Activated CD8-positive, alpha-beta memory T cell treated with anti-CD3 and anti-CD28 coated beads, Interleukin-2, amount 50 U/mL, for 24 hours (primary cell): ENCODE data around the gene UCN2.

ENCODE experiments used
- DNase-seq: peaks from one replicate; pipeline ENCODE4 v3.0.0-alpha.2; 2020; ENCODE audit errors: extremely low read depth

The UCN2 gene

DNA sequence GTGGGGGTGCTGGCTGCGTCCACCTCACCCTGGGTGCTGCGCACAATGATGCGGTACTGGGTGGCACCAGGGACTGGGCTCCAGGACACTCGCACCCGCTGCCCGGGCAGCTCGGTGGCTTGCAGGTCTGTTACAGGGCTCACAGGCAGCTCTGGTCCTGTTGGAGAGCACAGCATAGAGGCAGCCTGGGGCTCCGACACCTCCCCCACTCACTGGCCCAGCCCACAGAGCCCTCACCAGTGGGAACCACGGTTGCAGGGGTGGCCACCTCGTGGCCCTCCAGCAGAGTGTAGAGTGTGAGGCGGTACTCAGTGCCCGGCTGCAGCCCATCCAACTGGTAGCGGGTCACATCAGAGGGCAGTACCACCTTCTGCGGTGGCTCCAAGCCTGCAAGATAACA, 27.9 kb upstream of the UCN2 start:
- no peak for DNase-seq

DNA sequence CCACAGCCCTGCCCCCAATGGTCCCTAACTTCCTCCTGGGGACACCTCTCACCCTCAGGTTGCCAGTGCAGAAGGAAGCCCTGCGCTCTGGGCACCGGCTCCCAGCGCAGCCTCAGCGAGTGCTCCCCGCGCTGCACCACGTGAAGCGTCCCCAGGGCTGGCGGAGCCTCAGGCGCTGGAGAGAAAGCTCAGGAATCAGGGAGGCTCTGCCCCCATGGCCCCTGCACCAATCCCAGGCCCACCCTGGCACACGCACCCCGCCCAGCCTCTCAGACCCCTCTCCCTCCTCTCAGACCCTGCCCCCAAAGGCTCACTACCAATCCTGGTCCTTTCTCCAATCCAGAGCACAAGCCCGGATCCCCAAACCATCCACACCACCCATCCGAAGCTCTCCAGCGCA, 24.6 kb upstream of the UCN2 start:
- no peak for DNase-seq

DNA sequence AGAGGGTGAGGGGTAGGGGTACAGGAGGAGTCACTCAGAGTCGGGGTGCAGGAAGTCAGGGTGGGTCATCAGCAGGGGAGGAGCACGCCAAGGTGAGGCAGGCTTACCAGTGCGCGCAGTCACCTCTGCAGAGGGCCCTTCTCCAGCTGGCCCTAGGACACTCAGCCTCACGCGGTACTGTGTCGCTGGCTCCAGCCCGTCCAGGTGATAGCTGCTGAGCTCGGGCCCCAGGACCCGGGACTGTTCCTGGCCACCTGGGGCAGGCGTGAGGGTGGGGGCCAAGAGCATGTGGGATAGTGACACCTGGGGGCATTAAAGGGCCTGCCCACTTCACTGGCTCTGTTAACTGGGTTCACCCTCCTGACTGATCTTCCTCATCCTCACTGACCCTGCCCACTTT, 24.1 kb upstream of the UCN2 start:
- DNase-seq, result no peak

DNA sequence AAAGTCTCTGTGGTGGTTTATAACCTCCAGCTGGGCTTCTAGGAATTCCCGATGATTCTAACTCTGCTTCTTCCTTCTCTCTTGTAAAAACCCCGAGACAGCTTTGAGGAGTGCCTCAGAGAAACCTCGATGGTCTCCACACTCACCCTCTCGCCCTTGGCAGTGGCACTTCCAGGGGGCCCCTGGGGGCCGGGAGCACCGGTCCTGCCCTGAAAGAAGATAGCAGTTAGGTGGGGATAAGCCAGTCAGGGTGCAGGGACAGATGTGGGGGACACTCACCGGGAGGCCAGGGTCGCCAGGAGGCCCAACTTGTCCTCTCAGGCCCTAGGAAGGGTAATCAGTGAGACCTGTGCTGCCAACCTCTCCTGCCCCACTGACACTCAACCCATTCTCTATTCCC, 21.8 kb upstream of the UCN2 start:
- no peak for DNase-seq

DNA sequence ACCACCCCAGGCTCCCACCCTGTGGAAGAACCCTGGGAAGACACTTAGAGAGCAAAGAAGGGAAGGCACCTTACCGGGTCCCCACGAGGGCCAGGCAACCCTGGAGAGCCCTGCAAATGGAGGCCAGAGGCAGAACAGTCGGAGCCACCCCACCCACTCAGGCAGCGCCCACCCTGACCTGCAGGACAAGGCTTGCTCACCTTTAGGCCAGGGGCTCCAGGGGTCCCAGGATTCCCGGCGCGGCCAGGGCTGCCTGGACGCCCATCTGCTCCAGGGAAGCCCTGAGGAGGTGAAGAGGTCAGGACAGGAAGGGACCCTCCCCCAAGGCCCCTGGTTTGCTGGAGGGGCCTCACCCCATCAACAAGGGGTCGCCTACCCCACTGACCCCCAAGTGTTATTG, 21.3 kb upstream of the UCN2 start:
- DNase-seq, result no peak

DNA sequence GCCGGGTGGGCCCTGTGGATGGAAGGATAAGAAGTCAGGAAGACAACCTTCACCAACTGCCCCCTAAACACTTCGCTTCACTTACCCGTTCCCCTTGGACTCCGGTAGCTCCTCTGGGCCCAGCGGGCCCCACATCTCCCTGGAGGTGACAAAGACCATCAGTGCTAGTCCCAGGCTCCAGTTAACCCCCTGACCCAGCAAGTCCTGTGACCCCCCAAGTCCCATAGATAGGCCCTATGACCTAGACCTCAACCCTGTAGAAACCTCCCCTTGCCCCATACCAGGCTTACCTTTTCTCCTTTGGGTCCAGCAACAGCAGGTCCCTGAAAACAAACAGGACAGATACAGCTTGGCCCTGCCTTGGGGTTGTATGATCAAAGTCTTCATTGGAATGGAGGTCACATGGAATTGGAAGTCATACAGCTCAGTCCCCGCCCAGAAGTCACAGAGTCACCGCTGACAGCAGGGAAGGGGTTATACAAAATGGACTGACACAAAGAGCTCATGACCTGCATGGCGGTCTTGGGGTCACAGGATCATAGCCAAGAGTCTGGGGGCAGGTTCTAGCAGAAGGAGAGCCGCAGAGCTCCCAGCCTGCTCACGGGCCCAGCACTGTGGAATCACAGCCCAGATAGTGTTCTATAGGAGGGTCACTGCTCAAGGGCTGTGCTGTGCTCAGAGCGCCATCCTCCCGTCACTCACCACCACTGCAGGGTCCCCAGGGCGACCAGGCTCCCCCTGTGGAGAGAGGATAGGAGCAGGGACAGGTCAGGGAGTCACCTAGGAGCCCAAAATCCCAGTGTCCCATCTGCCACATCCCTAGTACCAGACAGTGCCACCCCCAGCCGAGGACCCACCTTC, 18.3 kb upstream of the UCN2 start:
- DNase-seq, result no peak

DNA sequence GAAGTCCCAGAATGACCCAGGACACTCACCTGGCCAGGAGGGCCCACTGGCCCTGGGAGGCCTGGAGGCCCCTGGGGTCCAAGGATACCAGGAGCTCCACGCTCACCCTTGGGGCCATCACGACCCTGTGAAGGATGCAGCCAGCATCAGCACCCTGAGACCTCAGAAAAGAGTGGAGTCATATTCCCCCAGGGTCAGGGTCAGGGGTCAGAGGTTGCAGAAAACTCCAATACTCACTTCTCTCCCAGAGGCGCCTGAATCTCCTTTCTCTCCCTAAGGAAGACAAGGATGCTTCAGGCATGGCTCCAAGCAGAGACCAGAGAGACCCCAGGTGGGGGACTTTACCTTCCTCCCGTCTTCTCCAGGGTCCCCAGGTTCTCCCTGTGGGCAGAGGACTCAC, 13.1 kb upstream of the UCN2 start:
- no peak for DNase-seq

DNA sequence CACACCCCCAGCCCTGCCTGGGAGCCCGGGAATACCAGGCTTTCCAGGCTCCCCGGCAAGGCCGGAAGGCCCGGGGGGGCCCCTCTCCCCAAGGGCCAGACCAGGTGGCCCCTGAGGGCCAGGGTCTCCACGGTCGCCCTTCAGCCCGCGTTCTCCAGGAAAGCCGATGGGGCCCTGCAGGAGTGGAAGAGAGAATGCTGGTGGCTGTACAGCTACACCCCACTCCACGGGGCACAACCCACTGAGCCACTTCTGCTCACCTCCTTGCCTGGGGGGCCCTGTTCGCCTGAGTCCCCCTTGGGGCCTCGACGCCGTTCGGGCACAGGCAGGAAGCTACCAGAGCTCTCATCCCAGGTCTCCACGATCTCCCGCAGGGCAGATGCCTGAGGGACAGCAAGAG, 11.8 kb upstream of the UCN2 start:
- DNase-seq, result no peak

DNA sequence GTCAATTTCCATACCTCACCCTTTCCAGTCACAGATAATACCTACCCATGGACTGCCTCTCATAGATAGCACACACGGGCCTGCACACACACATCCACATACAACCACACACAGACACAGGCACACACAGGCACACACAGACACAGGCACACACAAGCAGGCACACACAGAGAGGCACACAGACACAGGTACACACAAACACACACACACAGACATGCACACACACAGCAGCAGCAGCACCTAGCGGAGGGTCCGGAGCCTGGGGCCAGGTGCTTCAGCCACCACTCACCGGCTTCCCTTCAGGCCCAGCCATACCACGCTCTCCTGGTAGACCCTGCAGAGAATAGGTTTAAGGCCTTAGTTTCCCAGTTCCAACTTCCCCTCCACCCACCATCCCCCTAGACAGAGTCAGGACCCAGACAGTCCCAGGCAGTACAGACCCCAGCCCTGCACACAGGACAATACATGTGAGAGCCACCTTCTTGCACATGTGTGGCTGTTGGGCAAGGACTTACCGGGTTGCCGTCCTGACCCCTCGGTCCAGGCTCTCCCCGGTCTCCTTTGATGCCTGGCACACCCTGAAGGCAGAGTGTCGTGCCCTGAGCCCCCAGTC, 10.5 kb upstream of the UCN2 start:
- DNase-seq, result no peak

DNA sequence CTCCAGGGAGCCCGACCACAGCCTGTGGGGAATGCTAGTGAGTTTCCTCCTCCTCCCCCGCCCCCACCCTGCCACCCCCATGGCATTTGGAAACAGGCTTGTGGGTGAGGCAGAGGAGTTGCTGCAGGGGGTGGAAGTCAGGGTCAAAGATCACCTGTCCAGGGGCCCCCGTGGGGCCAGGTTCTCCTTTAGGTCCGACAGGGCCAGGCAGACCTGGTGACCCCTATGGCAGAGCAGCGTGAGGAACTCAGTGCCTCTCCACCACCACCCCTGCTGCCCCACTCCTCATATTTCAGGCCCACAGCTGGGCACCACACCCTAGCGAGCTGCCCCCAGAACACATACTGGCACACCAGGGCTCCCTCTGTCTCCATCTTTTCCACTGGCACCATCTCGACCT, 8.9 kb upstream of the UCN2 start:
- DNase-seq, result no peak

DNA sequence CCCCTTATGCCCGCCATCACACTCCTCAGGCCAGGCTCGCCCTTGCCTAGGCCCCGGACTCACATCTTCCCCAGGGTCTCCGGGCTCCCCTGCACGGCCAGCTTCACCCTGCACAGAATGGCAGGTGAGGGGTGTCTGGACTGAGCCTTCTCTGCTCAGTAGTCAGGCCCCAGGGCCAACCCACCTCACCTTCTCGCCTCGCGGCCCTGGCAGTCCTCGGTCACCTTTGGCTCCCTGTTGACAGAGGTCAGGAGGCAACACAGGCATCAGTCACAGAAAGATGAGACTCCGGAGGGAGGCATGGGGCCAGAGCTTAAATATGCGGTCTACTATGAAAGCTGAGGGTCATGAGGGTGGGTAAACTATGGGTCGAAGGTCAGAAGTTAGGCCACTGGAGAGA, 8.4 kb upstream of the UCN2 start:
- DNase-seq, result no peak

DNA sequence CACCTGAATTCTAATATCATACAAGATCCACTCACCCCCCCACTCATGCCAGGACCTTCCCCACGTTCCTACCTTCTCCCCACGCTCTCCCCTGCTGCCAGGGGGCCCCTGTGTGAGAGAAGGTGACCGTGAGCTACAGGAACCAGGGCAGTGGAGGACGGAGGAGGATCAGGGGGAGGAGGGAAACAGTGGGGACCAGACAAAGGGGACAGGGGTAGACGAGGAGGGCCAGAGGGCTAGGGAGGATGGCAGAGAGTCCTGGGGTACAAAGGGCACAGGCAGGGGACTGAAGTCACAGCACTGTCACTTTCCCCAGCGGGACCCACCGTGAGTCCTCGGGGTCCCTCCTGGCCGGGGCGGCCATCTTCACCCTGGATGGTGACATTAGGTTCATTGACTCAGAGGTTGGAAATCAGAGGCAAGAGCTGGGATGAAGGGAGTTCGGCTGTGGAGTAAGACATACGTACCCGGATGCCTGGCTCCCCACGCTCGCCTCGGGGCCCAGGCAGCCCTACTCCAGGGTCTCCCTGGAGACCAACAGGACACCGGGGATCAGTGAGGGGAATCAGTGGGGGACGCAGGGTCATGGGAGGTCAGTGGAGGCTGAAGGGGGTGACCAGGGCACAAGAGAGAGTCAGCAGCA, 6.3 kb upstream of the UCN2 start:
- DNase-seq, result no peak

DNA sequence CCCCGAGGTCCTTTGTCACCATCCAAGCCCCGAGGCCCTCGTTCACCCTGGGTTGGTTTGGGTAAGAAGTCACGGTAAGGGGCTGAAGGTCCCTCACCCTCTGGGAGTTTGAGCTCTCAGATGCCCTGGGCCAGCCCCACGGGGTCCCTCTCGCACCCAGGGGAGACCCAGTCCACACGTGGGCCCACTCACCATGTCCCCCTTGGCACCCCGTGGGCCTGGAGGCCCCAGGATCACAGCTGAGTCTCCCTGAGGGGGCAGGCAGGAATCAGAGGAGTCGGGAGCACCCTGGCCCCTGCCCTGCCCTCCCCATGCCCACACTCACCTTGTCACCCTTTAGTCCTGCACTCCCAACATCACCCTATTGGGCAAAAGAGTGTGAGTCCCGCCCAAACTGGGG, 5.8 kb upstream of the UCN2 start:
- no peak for DNase-seq

DNA sequence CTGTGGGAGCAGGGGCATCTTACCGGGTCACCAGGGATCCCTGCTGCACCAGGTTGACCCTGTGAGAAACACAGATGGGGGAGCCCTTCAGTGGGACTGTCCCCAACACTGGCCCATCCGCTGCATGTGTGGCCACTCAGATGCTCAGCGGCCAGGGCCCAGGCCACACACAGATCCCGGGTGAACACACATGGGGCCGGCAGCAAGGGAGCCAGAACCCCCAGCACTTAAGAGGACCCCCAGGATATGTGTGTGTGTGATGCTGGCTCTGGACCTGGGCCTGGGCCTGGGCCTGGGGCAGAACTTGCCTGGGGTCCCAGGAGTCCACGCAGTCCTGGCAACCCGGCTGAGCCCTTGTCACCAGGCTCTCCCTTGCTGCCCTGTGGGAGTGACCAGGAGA, 4.9 kb upstream of the UCN2 start:
- no peak for DNase-seq

DNA sequence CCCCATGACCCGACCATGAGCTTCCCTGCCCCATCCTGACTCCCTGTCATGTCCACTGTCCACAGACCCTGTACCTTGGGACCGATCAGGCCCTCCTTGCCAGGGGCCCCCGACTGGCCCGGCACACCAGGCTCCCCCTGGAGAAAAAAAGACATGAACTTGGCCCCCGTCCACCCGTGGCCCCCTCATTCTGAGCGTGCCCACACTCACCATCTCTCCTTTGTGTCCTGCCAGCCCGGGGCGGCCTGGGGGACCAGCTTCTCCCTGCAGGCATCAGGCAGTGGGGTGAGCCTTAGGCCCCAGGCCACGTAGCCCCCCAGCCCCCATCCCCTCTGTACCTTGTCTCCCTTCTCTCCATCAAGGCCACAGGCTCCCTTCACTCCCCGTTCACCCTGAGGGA, 3.9 kb upstream of the UCN2 start:
- no peak for DNase-seq

DNA sequence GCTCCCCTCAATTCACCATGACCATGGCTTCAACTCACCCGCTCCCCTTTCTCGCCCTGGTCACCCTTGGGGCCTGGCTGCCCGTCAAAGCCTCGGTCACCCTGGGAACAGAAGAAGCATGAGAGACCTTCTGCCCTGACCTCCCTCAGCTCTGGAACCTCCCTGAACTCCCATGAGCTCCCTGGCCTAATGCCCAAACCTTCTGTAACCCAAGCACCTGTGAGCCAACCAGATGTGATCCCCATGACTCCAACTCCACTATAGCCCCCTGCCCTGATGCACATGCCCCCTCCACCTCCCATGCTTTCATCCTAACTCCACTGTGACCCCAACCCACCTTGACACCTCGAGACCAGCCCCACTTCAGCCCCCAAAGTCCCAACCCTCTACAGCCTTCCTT, 3.5 kb upstream of the UCN2 start:
- no peak for DNase-seq

DNA sequence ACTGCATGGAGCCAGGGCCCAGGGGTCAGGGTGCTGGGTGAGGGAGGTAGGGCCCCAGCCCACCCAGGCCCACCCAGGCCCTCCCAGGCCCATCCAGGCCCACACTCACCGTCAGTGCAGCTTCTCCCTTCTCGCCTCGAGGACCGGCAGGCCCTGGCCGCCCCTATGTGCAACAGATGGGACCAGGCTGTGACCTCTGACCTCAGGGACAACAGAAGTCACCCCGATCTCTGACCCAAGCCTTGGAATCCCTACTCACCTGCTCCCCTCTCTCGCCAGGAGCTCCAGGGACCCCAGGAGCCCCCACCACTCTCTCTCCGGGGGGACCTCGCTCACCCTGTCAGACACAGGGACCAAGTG, 2.8 kb upstream of the UCN2 start:
- no peak for DNase-seq

DNA sequence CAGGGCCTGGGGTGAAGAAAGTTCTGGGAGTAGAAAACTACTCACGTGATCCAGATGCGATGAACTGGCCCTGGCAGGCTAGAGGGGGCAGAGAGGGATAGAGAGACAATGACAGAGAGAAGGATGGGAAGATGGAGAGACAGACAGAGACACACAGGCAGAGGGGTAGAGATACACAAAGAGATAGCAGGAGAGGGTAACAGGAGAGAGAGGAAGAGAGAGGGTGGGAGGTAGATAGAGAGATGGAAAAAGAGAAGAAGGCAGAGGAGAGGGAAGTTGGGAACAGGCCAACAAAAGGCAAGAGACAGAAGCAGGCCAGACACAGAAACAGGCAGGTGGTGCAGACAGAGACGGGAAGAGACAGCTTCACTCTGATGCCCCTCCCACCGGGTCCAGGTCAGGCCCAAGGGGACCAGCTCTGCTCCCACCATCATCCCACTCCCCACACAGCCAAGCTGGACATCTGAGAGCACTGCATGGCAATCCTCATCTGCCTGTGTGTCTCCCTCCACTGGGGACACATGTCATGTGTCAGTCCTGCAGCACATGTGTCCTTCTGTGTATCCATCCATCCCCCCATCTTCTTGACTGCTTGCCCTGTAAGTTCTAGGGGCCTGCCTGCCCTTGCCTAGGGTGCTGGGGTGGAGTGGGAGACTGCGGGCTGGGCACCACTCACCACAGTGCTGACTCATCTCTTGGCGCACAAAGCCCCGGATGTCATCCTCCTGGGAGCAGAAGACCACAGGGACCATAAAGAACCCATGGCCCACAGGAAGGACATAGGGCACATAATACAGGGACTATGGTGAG, 2.2 kb upstream of the UCN2 start:
- DNase-seq, result no peak

DNA sequence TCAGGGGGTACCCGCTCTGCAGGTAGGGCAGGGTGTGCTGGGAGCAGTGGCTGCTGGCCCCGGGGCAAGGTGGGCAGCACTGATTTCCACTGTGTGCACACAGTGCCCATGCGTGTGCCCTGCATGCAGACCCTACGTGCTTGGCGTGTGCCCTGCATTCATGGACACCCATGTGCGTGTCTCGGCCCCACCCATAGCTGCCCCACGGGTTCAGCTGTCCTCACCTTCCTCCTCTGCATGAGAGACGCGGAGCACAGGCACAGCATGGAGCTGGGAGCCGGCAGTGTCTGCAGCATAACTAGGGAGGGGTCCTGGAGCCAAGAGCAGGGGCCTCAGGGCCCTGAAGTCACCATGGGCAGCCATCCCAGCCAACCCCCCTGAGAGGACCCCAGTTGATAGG, 1.6 kb upstream of the UCN2 start:
- DNase-seq, result no peak

DNA sequence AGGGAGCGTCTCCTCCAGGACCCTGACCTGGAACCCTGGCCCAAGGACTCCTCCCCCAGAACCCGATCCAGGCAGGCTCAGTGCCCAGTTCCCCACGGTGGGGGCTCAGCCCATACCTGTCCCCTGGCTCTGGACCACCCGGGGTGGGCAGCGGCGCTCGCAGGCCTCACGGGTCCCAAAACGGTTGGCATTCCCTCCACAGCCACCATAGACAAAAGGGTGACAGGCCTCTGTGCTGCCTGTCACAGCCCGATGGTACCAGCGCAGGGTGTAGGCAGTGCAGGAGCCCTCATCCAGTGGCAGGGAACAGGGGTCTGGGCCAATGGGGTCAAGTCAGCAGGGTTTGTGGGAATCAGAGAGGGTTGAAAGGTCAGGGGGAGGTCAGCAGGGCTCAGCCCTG, 1.1 kb upstream of the UCN2 start:
- no peak for DNase-seq

DNA sequence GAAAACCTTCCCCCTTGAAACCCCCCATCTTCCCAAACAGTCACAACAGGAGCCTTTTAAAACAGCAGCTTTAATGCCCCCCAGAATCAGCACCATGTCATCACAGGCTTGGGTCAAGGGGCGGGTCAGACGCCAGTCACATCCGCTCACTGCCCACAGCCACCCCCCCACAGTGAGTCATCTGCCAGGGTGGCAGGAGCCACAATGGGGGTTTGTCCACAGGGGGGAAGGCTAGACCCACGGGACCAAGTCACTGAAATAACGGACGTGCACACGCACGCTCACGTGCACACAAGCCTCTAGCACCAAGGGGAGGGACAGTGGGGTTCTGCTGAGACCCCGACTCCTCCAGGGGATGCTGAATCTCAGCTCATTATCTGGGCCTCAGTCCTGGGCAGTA, 441 bp upstream of the UCN2 start:
- DNase-seq, result no peak

DNA sequence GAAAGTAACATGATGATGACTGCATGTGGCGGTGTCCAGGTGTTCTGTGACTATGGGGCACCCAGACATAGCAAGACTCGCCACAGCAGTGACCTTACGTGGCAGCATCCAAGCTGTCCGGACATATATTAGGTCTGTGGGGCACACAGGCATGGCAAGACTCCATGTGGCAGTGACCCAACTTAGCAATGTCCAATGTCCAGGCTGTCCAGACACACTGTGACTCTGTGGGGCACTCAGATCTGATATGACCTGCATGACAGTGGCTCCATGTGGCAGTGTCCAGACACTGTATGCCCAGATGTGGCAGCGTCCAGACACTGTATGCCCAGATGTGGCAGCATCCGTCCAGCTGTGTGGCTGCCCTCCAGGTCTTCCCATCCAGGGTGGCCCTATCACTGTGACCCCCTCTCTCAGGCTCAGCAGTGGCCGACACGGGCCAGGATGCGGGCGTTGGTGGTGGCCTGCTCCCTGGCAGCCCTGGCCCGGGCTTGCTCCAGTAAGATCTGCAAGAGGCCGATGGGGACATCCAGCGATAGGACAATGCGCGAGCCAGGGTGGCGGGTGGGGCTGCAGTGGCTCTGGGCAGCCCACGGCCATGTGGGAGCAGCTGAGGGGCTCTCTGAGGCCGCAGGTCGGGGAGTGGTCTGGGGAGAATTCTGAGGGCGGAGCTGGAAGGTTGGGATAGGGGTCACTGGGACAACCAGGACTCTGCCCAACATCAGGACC, 1.1 kb downstream of the UCN2 start:
- DNase-seq, result no peak
